Activated CD4-positive, CD25-positive, alpha-beta regulatory T cell treated with anti-CD3 and anti-CD28 coated beads, Interleukin-2, amount 50 U/mL, for 16 hours (primary cell): ENCODE results near the gene IL20RA.
"Not testable (repeated sequence)": the region's sequence is repeated elsewhere in the genome, so short reads cannot be mapped to it uniquely, and the experiment has no call there.

ENCODE experiments used
- DNase-seq: peaks from one replicate; pipeline ENCODE4 v3.0.0-alpha.2; 2020; ENCODE audit warnings: low read depth, low spot score

The IL20RA gene

GRCh38 chr6:136973781-136974180 is 71.0 kb downstream of the IL20RA start:
- not testable (repeated sequence) for DNase-seq

- DNase-seq, result no peak
These were observed 73.2 kb downstream of the IL20RA start for GRCh38 chr6:136971609-136972008.

GRCh38 chr6:136969930-136970329 is 74.8 kb downstream of the IL20RA start:
- no peak for DNase-seq

- DNase-seq, result no peak
These were observed 75.3 kb downstream of the IL20RA start for GRCh38 chr6:136969433-136969832.

- DNase-seq, result no peak
These were observed 75.9 kb downstream of the IL20RA start for GRCh38 chr6:136968837-136969236.

GRCh38 chr6:136967876-136968752 is 76.7 kb downstream of the IL20RA start:
- peak; percentile 2 for DNase-seq

- no peak for DNase-seq
These were observed 80.4 kb downstream of the IL20RA start for GRCh38 chr6:136964398-136964797.

GRCh38 chr6:136963259-136963658 is 81.5 kb downstream of the IL20RA start:
- DNase-seq, result no peak

- no peak for DNase-seq
These were observed 82.1 kb downstream of the IL20RA start for GRCh38 chr6:136962661-136963060.

GRCh38 chr6:136961848-136962247 is 82.9 kb downstream of the IL20RA start:
- no peak for DNase-seq

GRCh38 chr6:136960781-136961180 is 84.0 kb downstream of the IL20RA start:
- DNase-seq, result no peak

GRCh38 chr6:136959935-136960334 is 84.8 kb downstream of the IL20RA start:
- not testable (repeated sequence) for DNase-seq

GRCh38 chr6:136959471-136959891 is 85.3 kb downstream of the IL20RA start:
- DNase-seq, result no peak

GRCh38 chr6:136958168-136958567 is 86.6 kb downstream of the IL20RA start:
- no peak for DNase-seq

GRCh38 chr6:136956590-136957544 is 87.9 kb downstream of the IL20RA start:
- DNase-seq, result no peak

GRCh38 chr6:136955123-136955522 is 89.6 kb downstream of the IL20RA start:
- DNase-seq, result no peak

- no peak for DNase-seq
These were observed 92.0 kb downstream of the IL20RA start for GRCh38 chr6:136952714-136953260.

GRCh38 chr6:136950436-136951126 is 94.2 kb downstream of the IL20RA start:
- no peak for DNase-seq
